Measurements from ENCODE around the gene PFKFB3. TPM values are rescaled to one million over a fixed set of nuclear protein-coding genes. Genes with fewer than 3 reads are reported as not detected.

Gene PFKFB3
- total and polyA plus RNA-seq, 12 donors: 8.4 to 72.4 (median 29.5) TPM

- TF ChIP-seq CTCF (IDR thresholded peaks at IDR 0.05) (no peak), POLR2A (IDR thresholded peaks at IDR 0.05) (no peak)
These were observed 4.9 kb downstream of the PFKFB3 start for GRCh38 chr10:6207658-6208057.

GRCh38 chr10:6208799-6209235 is 6.1 kb downstream of the PFKFB3 start:
- Histone ChIP-seq H3K36me3 (replicated peaks in 1 of 2) (peaks cover 0 to 4% of the 10 kb centered on the region in 2 donors), H3K4me3 (no peak overlapping the region), H3K27ac (no peak overlapping the region), H3K4me1 (replicated peaks in 1 of 2) (peaks cover 9 to 22% of the 10 kb centered on the region in 2 donors), H3K27me3 (no peaks in the 10 kb centered on the region), H3K9me3 (replicated peaks in 1 of 3) (no peaks in the 10 kb centered on the region)
- 61 to 74% (median 70%) methylated on average over 8 to 12 of the region's 12 CpGs for WGBS, 4 donors
- TF ChIP-seq CTCF (IDR thresholded peaks at IDR 0.05): no peak
- no peak for DNase-seq
- intact Hi-C loops (cut with DNase I): no loop called here

More at GRCh38 chr10:6207658-6208057, 4.9 kb downstream of the PFKFB3 start:
- Histone ChIP-seq H3K27me3 (no peaks in the 10 kb centered on the region), H3K27ac (no peak overlapping the region), H3K36me3 (replicated peaks in 1 of 2) (no peaks in the 10 kb centered on the region), H3K9me3 (replicated peaks in 1 of 3) (no peaks in the 10 kb centered on the region), H3K4me3 (no peak overlapping the region), H3K4me1 (replicated peaks in 1 of 2) (peaks cover 10 to 23% of the 10 kb centered on the region in 2 donors)
- intact Hi-C loops (cut with DNase I): no loop called here
- DNase-seq: no peak
- 85 to 92% (median 87%) methylated on average over 4 of the region's 4 CpGs for WGBS, 4 donors

- no peak for DNase-seq
- H3K4me3 ChIP-seq: no peak overlapping the region
- whole genome bisulfite sequencing, 4 donors: 84 to 89% (median 87%) methylated on average over 3 to 6 of the region's 6 CpGs
These were observed 8.6 kb downstream of the PFKFB3 start for GRCh38 chr10:6211341-6211670.

More at GRCh38 chr10:6211341-6211670, 8.6 kb downstream of the PFKFB3 start:
- peaks cover 0 to 28% of the 10 kb centered on the region in 2 donors for H3K36me3 ChIP-seq (replicated peaks in 1 of 2)
- peak overlapping the region in 2 of 5 donors; percentile 14 to 65 for H3K27ac ChIP-seq
- H3K9me3 ChIP-seq (replicated peaks in 1 of 3): no peaks in the 10 kb centered on the region
- intact Hi-C loops (cut with DNase I): loop anchor here in 1 of 2 donors (10.0 kb wide), 1 partner anchor 97 kb away; no protein-coding TSS in a partner anchor
- H3K4me1 ChIP-seq (replicated peaks in 1 of 2): peaks cover 0 to 11% of the 10 kb centered on the region in 2 donors
- TF ChIP-seq CTCF (IDR thresholded peaks at IDR 0.05): no peak
- no peak for TF ChIP-seq POLR2A (IDR thresholded peaks at IDR 0.05)
- no peaks in the 10 kb centered on the region for H3K27me3 ChIP-seq

All from adrenal gland (tissue), 12 donors.